Measurements from ENCODE around the gene OR4A15. TPM values are rescaled to one million over a fixed set of nuclear protein-coding genes. Genes with fewer than 3 reads are reported as not detected.

OR4A15 gene
- total RNA-seq, 6 experiments from 2014 or later = not detected

DNA sequence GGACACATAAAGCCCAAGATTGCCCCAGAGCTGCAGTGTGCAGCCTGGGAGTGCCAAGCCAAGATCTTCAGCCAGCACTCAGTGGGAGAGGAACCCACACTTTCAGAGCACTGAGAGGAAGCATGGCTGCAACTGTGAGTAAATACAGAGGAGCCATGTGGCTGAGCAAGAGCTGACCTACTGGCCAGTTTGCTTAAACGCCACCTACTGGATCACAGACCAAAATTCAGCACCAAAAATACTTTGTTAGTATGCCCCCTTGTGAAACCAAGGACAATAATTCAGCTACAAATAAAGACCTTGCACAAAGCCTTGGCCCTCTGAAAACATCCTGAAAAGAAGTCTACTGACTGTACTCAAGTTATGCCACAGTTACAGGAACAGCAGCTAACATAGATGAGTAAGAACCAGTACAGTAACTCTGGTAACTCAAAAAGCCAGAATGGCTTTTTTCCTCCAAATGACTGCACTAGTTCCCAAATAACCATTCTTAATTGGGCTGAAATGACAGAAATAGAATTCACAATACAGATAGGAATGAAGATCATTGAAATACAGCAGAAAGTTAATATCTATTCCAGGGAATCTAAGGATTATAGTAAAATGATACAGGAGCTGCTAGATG, 10.1 kb upstream of the OR4A15 start:
- Mint-ChIP-seq H3K27ac (no peak overlapping the region), H3K4me3 (no peak overlapping the region), H3K36me3 (ENCODE audit: low read depth) (no peaks in the 10 kb centered on the region), H3K4me1 (ENCODE audit: low read depth) (no peaks in the 10 kb centered on the region), H3K9me3 (peaks cover 53% of the 10 kb centered on the region), H3K27me3 (ENCODE audit: insufficient read depth) (no peaks in the 10 kb centered on the region)
- no peak for DNase-seq
- TF ChIP-seq, protein P1, sequence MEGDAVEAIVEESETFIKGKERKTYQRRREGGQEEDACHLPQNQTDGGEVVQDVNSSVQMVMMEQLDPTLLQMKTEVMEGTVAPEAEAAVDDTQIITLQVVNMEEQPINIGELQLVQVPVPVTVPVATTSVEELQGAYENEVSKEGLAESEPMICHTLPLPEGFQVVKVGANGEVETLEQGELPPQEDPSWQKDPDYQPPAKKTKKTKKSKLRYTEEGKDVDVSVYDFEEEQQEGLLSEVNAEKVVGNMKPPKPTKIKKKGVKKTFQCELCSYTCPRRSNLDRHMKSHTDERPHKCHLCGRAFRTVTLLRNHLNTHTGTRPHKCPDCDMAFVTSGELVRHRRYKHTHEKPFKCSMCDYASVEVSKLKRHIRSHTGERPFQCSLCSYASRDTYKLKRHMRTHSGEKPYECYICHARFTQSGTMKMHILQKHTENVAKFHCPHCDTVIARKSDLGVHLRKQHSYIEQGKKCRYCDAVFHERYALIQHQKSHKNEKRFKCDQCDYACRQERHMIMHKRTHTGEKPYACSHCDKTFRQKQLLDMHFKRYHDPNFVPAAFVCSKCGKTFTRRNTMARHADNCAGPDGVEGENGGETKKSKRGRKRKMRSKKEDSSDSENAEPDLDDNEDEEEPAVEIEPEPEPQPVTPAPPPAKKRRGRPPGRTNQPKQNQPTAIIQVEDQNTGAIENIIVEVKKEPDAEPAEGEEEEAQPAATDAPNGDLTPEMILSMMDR (IDR thresholded peaks at IDR 0.05) = peak; percentile 22; the same call in 1 of the 2 replicates

DNA sequence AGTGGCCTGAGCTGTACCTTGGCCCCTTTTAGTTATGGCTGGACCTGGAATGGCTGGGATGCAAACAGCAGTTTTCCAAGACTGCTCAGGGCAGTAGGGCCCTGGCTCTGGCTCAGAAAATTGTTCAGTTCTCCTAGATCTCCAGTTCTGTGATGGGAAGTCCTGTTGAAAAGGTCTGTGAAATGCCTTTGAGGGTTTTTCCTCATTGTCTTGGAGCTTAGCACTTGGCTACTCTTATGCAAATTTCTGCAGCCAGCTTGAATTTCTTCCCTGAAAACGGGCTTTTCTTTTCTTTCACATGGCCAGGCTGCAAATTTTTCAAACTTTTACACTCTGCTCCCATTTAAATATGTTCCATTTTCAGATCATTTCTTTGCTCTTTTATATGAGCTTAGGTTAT, 33.2 kb downstream of the OR4A15 start:
- TF ChIP-seq, protein P1 (IDR thresholded peaks at IDR 0.05) = no peak
- H3K4me3 Mint-ChIP-seq = no peak overlapping the region
- no peaks in the 10 kb centered on the region for H3K36me3 Mint-ChIP-seq (ENCODE audit: low read depth)
- H3K27me3 Mint-ChIP-seq (ENCODE audit: insufficient read depth) = no peaks in the 10 kb centered on the region
- H3K4me1 Mint-ChIP-seq (ENCODE audit: low read depth) = no peaks in the 10 kb centered on the region
- H3K27ac Mint-ChIP-seq = no peak overlapping the region
- no peak for DNase-seq
- peaks cover 51% of the 10 kb centered on the region for H3K9me3 Mint-ChIP-seq

Other genes starting within 250 kb of the OR4A15 start
- not detected for gene TRIM48, start 105.8 kb upstream of the OR4A15 start, total RNA-seq (2021; fragmentation: NEBNext Ultra II Directional; extraction: Animal tissue kit (Norgen Biotek cat#: 25700))
- not detected for gene OR4A16, start 24.8 kb upstream of the OR4A15 start, total RNA-seq (2021; fragmentation: NEBNext Ultra II Directional; extraction: Animal tissue kit (Norgen Biotek cat#: 25700))
- gene OR4C15, start 186.5 kb downstream of the OR4A15 start, total RNA-seq (2021; fragmentation: NEBNext Ultra II Directional; extraction: Animal tissue kit (Norgen Biotek cat#: 25700)) = not detected
- gene OR4C16, start 204.2 kb downstream of the OR4A15 start, total RNA-seq (2021; fragmentation: NEBNext Ultra II Directional; extraction: Animal tissue kit (Norgen Biotek cat#: 25700)) = not detected
- not detected for gene OR4C11, start 239.7 kb downstream of the OR4A15 start, total RNA-seq (2021; fragmentation: NEBNext Ultra II Directional; extraction: Animal tissue kit (Norgen Biotek cat#: 25700))

Data from HFFc6 (cell line).